HL-60/S4 treated with retinoic acid at 250 ng/mL for 4 days and 3 days (cell line): ENCODE data around the gene SMAD3.

Experiments used
- in situ Hi-C: fragments of 300-500 bp; cut with MboI; formaldehyde crosslinking; loops from 2 replicates; pipeline ENCODE4 v1.7.0; 2022; ENCODE audit warnings: low sequenced_read_pairs

The SMAD3 gene

GRCh38 chr15:67094001-67094826 lies 28.8 kb downstream of the SMAD3 start:
- in situ Hi-C loops = no loop called here

- in situ Hi-C loops = no loop called here
Observed at GRCh38 chr15:67095912-67096311, 30.5 kb downstream of the SMAD3 start.

- in situ Hi-C loops = no loop called here
Observed at GRCh38 chr15:67096546-67097294, 31.3 kb downstream of the SMAD3 start.

GRCh38 chr15:67097424-67097823 lies 32.0 kb downstream of the SMAD3 start:
- in situ Hi-C loops = no loop called here

GRCh38 chr15:67097930-67098740 lies 32.7 kb downstream of the SMAD3 start:
- in situ Hi-C loops = no loop called here

- in situ Hi-C loops = no loop called here
Observed at GRCh38 chr15:67098768-67099282, 33.4 kb downstream of the SMAD3 start.

GRCh38 chr15:67100124-67100791 lies 34.9 kb downstream of the SMAD3 start:
- in situ Hi-C loops = no loop called here

GRCh38 chr15:67100801-67101581 lies 35.6 kb downstream of the SMAD3 start:
- in situ Hi-C loops = no loop called here

- in situ Hi-C loops = no loop called here
Observed at GRCh38 chr15:67101911-67102598, 36.7 kb downstream of the SMAD3 start.

- in situ Hi-C loops = no loop called here
Observed at GRCh38 chr15:67102599-67102929, 37.2 kb downstream of the SMAD3 start.

- in situ Hi-C loops = no loop called here
Observed at GRCh38 chr15:67103021-67103420, 37.6 kb downstream of the SMAD3 start.

GRCh38 chr15:67103432-67103831 lies 38.0 kb downstream of the SMAD3 start:
- in situ Hi-C loops = no loop called here

GRCh38 chr15:67103869-67104268 lies 38.5 kb downstream of the SMAD3 start:
- in situ Hi-C loops = no loop called here

GRCh38 chr15:67104510-67104909 lies 39.1 kb downstream of the SMAD3 start:
- in situ Hi-C loops = no loop called here

- in situ Hi-C loops = no loop called here
Observed at GRCh38 chr15:67105065-67105951, 39.9 kb downstream of the SMAD3 start.

GRCh38 chr15:67105991-67106763 lies 40.8 kb downstream of the SMAD3 start:
- in situ Hi-C loops = no loop called here

- in situ Hi-C loops = no loop called here
Observed at GRCh38 chr15:67106764-67107013, 41.3 kb downstream of the SMAD3 start.
